IPS DF 6.9 (cell line): ENCODE results near the gene SIX5.

Experiments
- DNase-seq: peaks from one replicate; pipeline ENCODE4 v3.0.0-alpha.2; 2013; ENCODE audit warnings: low read depth, low spot score
- H3K27ac ChIP-seq: one replicate; pipeline ENCODE4 v1.5.1; 2013; ENCODE audit warnings: low read length, control low read depth
- H3K27me3 ChIP-seq: 2 replicates; pipeline ENCODE4 v1.6.1; 2013; ENCODE audit warnings: mild to moderate bottlenecking, low read length; ENCODE audit not compliant: control insufficient read depth, insufficient read depth
- H3K36me3 ChIP-seq: 2 replicates; pipeline ENCODE4 v1.6.1; 2013; ENCODE audit warnings: low read length; ENCODE audit not compliant: control insufficient read depth, insufficient read depth
- H3K4me1 ChIP-seq: 2 replicates; pipeline ENCODE4 v1.6.1; 2013; ENCODE audit warnings: low read length; ENCODE audit not compliant: control insufficient read depth, insufficient read depth
- H3K4me3 ChIP-seq: 2 replicates; pipeline ENCODE4 v1.5.1; 2013; ENCODE audit warnings: mild to moderate bottlenecking, low read length
- H3K9me3 ChIP-seq: 2 replicates; pipeline ENCODE4 v1.6.1; 2013; ENCODE audit warnings: low read length, inconsistent platforms; ENCODE audit not compliant: control insufficient read depth, insufficient read depth
- WGBS: extraction: QIAGEN DNeasy Blood & Tissue Kit; methylation state at CpG from one replicate; pipeline ENCODE4 v1.1.7; 2013; ENCODE audit warnings: mixed read lengths, missing lambda C conversion rate; ENCODE audit not compliant: insufficient read length, insufficient coverage; 5-methylcytosine and 5-hydroxymethylcytosine counted together

SIX5 gene

DNA sequence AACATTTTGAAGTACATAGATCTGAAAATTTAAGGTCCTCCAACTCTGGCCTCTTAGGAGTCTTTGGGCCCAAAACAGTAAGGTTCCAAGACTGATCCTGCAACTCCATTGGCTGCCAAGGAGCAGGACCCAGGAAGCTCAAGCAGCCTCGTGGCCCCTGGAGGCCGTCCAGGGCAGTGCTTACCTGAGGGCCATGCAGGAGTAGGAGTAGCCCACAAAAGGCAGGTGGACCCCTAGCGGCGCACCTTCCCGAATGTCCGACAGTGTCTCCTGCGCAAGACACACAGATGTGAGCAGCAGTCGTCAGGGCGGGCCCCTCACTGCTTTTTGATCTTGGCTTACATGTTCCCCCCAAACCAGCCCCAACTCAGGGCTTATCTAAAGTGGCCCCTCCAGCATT, 5.7 kb upstream of the SIX5 start:
- no peak for DNase-seq
- H3K27ac ChIP-seq, result no peak overlapping the region
- WGBS, result no CpG with 5 or more reads among the region's 9 CpGs

DNA sequence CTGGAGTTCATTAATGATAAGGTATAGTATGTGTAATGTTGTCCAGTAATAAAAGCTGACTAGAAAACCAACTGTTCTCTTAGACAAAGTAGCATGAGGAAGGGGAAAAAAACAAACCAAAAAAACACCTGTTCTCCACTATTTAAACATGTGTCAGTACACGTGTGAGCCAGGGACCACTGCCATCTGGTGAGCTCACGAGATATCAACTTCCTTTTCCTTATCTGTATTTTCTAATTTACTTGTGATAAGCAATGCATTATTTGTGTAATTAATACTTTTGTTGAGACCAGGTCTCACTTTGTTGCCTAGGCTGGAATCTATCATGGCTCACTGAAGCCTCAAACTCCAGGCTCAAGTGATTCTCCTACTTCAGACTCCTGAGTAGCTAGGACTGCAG, 4.3 kb upstream of the SIX5 start:
- H3K36me3 ChIP-seq, result peaks cover 5% of the 10 kb centered on the region; the same call in 1 of the 2 replicates
- no peak overlapping the region for H3K27ac ChIP-seq
- WGBS, result no CpG with 5 or more reads among the region's 2 CpGs
- H3K4me3 ChIP-seq, result no peak overlapping the region
- H3K27me3 ChIP-seq, result no peaks in the 10 kb centered on the region
- DNase-seq, result no peak
- no peaks in the 10 kb centered on the region for H3K9me3 ChIP-seq
- H3K4me1 ChIP-seq, result peaks cover 3% of the 10 kb centered on the region; the same call in 1 of the 2 replicates

More for the DNA sequence above, 5.7 kb upstream of the SIX5 start:
- no peak overlapping the region for H3K4me3 ChIP-seq
- H3K27me3 ChIP-seq, result no peaks in the 10 kb centered on the region
- no peaks in the 10 kb centered on the region for H3K9me3 ChIP-seq
- H3K36me3 ChIP-seq, result peaks cover 5% of the 10 kb centered on the region; the same call in 1 of the 2 replicates
- peaks cover 5% of the 10 kb centered on the region; the same call in 1 of the 2 replicates for H3K4me1 ChIP-seq

DNA sequence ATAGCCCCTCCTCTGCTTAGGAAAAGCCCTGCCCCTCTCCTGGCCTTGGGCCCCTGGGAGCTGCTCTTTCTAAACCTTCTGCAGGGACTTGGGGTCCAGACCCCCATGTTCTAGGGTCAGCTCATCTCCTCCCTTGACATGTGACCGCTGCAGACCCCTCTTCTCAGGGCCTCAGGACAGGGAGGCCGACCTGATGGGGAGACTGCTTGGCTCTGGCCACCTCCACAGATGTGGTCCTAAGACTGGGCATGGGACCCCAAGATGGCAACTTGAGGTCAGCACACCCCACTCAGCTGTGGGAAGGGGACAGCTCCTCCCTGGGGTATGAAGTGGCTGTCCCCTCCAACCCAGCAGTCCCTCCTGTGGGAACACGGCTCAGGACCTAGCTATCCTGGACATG, 3.9 kb upstream of the SIX5 start:
- Histone ChIP-seq H3K9me3 (no peaks in the 10 kb centered on the region), H3K36me3 (peaks cover 3% of the 10 kb centered on the region; the same call in 1 of the 2 replicates), H3K27ac (no peak overlapping the region), H3K4me3 (no peak overlapping the region), H3K4me1 (peaks cover 3% of the 10 kb centered on the region; the same call in 1 of the 2 replicates), H3K27me3 (no peaks in the 10 kb centered on the region)
- WGBS, result no CpG with 5 or more reads among the region's 3 CpGs
- no peak for DNase-seq

DNA sequence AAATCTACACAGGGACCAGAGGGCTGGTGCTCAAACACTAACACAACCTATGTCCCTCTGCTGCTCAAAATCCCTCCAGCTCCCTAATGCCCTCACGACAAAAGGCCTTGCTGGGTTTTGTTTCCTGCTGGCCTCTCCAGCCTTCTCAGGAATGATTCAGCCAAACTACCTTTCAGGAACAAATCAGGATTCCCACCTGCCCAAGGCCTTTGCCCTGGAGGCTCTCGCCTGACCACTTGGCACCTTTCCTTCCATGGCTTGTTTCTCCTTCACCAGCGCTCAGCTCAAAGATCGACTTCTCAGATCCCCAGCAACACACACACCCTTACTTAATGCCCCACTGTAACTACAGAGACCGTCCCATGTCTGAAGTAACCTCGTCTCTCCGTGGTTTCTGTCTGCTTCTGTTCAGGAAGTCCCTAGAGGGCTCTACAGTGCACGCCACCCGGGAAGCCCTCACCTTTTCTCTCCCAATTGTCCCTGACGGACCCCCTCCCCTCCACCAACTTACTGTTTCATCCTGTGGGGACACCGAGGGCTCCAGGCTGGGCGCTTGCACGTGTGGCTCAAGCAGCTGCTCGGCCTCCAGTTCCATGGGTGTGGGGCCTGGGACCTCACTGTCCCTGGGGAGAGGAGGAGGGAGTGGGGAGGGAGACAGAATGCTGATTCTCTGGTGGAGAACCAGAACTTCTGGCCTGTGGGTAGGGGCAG, 3.2 kb upstream of the SIX5 start:
- Histone ChIP-seq H3K4me3 (no peak overlapping the region), H3K27me3 (no peaks in the 10 kb centered on the region), H3K4me1 (peaks cover 3% of the 10 kb centered on the region; the same call in 1 of the 2 replicates), H3K9me3 (no peaks in the 10 kb centered on the region), H3K36me3 (peaks cover under 1% of the 10 kb centered on the region; the same call in 1 of the 2 replicates), H3K27ac (no peak overlapping the region)
- WGBS, result no CpG with 5 or more reads among the region's 14 CpGs
- DNase-seq, result no peak

DNA sequence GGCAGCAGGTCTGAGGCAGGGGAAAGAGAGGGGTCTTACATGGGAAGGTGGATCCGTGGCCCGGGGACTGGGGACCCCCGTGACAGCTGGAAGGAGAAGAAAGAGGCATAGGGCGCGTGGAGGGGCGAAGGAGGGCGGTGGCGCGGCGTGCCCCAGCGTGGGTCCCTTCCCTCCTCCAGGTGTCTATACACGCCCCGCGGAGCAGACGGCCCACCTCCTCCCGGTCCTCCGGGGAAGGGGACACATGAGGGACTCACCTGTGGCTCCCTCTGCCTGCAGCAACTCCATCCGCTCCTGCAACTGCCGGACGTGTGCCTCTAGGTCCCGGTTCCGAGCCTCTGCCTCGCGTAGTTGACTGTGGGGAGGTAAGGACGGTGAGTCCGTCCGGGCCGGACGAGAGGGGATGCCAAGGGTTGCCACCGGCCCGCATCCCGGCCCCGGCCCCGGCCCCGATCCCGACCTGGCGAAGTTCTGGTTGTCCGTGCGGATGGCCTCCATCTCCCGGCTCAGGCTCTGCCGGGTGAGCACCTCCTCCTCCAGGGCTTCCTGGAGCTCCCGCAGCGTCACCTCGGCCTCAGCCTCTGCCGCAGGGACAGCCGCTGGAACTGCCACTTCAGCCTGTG, 2.4 kb upstream of the SIX5 start:
- no CpG with 5 or more reads among the region's 46 CpGs for WGBS
- DNase-seq, result no peak
- H3K36me3 ChIP-seq, result no peaks in the 10 kb centered on the region; the same call in 1 of the 2 replicates
- H3K4me3 ChIP-seq, result no peak overlapping the region; the same call in 1 of the 2 replicates
- no peaks in the 10 kb centered on the region for H3K9me3 ChIP-seq
- peaks cover 7% of the 10 kb centered on the region for H3K4me1 ChIP-seq
- H3K27ac ChIP-seq, result no peak overlapping the region
- H3K27me3 ChIP-seq, result no peaks in the 10 kb centered on the region

DNA sequence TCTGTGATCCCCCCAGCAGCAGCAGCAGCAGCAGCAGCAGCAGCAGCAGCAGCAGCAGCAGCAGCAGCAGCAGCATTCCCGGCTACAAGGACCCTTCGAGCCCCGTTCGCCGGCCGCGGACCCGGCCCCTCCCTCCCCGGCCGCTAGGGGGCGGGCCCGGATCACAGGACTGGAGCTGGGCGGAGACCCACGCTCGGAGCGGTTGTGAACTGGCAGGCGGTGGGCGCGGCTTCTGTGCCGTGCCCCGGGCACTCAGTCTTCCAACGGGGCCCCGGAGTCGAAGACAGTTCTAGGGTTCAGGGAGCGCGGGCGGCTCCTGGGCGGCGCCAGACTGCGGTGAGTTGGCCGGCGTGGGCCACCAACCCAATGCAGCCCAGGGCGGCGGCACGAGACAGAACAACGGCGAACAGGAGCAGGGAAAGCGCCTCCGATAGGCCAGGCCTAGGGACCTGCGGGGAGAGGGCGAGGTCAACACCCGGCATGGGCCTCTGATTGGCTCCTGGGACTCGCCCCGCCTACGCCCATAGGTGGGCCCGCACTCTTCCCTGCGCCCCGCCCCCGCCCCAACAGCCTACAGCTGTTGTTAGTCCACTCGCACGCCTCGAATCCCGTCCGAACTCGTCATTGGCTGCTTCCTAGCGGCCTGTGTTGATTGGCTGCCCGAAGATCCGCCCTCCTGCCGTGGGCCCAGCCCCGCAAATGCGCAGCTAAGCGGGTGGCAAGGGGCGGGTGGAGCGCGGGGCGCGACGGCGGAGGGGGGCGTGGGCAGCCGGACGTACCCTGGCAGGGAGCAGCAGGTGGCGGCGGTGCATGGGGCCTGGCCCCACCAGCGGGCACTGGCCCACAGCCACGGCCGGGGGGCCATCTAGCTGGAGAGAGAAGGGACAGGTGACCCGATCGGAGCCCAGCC, 1.4 kb upstream of the SIX5 start:
- WGBS, result no CpG with 5 or more reads among the region's 79 CpGs
- peaks cover 10% of the 10 kb centered on the region for H3K4me1 ChIP-seq
- H3K27ac ChIP-seq, result no peak overlapping the region
- H3K9me3 ChIP-seq, result no peaks in the 10 kb centered on the region
- H3K36me3 ChIP-seq, result no peaks in the 10 kb centered on the region; the same call in 1 of the 2 replicates
- peak overlapping the region; percentile 50; the same call in 1 of the 2 replicates for H3K4me3 ChIP-seq
- peak; percentile 93 for DNase-seq
- H3K27me3 ChIP-seq, result no peaks in the 10 kb centered on the region

DNA sequence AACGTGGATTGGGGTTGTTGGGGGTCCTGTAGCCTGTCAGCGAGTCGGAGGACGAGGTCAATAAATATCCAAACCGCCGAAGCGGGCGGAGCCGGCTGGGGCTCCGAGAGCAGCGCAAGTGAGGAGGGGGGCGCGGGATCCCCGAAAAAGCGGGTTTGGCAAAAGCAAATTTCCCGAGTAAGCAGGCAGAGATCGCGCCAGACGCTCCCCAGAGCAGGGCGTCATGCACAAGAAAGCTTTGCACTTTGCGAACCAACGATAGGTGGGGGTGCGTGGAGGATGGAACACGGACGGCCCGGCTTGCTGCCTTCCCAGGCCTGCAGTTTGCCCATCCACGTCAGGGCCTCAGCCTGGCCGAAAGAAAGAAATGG, 754 bp upstream of the SIX5 start:
- no peak for DNase-seq
- no peaks in the 10 kb centered on the region; the same call in 1 of the 2 replicates for H3K36me3 ChIP-seq
- no CpG with 5 or more reads among the region's 28 CpGs for WGBS
- no peak overlapping the region for H3K27ac ChIP-seq
- H3K4me3 ChIP-seq, result peak overlapping the region; percentile 50; the same call in 1 of the 2 replicates
- H3K4me1 ChIP-seq, result peaks cover 16% of the 10 kb centered on the region
- H3K9me3 ChIP-seq, result no peaks in the 10 kb centered on the region
- H3K27me3 ChIP-seq, result no peaks in the 10 kb centered on the region

DNA sequence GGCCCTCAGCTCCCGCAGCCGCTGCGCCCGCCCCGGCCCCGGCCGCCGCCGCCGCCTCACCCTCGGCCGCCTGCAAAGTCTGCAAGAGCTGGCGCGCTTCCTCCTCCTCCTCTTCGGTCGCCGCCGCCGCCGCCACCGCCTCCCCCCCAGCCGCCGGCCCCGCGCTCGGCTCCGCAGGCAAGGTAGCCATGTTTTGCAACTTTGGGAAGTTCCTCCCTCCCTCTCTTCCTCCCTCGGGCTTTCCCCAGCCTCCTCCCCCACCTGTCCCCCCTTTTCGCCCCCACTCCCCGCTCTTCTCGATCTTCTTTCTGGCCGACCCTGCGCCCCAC, 433 bp downstream of the SIX5 start:
- WGBS, result no CpG with 5 or more reads among the region's 33 CpGs
- Histone ChIP-seq H3K36me3 (no peaks in the 10 kb centered on the region; the same call in 1 of the 2 replicates), H3K27ac (no peak overlapping the region), H3K4me3 (peak overlapping the region; percentile 47; the same call in 1 of the 2 replicates), H3K27me3 (no peaks in the 10 kb centered on the region), H3K9me3 (no peaks in the 10 kb centered on the region), H3K4me1 (peaks cover 22% of the 10 kb centered on the region)
- no peak for DNase-seq

DNA sequence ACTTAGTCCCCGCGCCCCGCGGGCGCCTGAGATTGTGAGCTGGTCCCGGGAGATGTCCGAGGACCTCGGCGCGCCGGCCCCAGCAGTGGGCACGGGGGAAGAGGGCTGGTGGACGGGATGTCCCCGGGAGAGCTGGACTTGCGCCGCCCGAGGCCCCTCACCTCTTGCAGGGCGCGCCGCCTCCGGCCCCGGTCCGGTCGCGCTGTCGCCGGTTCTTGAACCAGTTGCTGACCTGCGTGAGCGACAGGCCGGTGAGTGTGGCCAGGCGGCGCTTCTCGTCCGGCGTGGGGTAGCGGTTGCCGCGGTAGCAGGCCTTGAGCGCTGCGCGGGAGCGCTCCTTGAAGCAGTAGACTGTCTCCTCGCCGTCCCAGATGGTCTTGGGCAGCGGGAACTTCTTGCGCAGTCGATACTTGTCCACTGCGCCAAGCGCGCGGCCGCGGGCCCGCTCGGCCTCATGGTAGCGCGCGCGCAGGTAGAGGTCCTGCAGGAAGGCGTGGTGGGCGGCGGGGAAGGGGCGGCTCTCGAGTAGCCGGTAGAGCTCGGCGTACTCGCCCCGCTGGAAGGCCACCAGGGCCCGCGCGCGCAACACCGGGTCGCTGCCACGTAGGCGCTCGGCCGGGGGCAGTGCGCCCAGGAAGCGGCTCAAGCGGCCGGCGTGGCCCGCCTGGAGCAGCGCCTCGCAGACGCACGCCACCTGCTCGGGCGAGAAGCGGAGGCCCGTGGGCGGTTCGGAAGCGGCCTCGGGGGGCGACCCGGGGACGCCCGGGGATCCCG, 984 bp downstream of the SIX5 start:
- no peaks in the 10 kb centered on the region; the same call in 1 of the 2 replicates for H3K36me3 ChIP-seq
- DNase-seq, result no peak
- H3K9me3 ChIP-seq, result no peaks in the 10 kb centered on the region
- peaks cover 22% of the 10 kb centered on the region for H3K4me1 ChIP-seq
- H3K27me3 ChIP-seq, result no peaks in the 10 kb centered on the region
- H3K4me3 ChIP-seq, result peak overlapping the region; percentile 47
- H3K27ac ChIP-seq, result no peak overlapping the region
- WGBS, result no CpG with 5 or more reads among the region's 102 CpGs
